Neural cell (in vitro differentiated cells): ENCODE data around the gene RGS13.

Source experiments
- CTCF ChIP-seq: fragments of 450-650 bp; IDR thresholded peaks from 2 replicates; pipeline ENCODE4 v1.5.1; 2014; ENCODE audit warnings: antibody characterized with exemption, mild to moderate bottlenecking, moderate library complexity; ENCODE audit not compliant: poor library complexity, severe bottlenecking
- EZH2 ChIP-seq: fragments of 200-600, 300-800 bp; shearing (Covaris generic), sonication (generic); IDR thresholded peaks from 2 replicates; pipeline ENCODE4 v1.6.1; 2014; ENCODE audit warnings: antibody characterized with exemption, low read length, borderline replicate concordance, mild to moderate bottlenecking; ENCODE audit not compliant: insufficient read depth, poor library complexity, severe bottlenecking
- TAF1 ChIP-seq: IDR thresholded peaks from 2 replicates; pipeline ENCODE4 v1.6.1; 2012; ENCODE audit warnings: low read depth

- TF ChIP-seq CTCF = no peak
- TF ChIP-seq EZH2 = no peak
- no peak for TF ChIP-seq TAF1
Observed at GRCh38 chr1:192628396-192629057, 7.4 kb upstream of the RGS13 start.
